Keratinocyte (primary cell): ENCODE results near the gene RAI1.

ENCODE experiments used
- CTCF ChIP-seq, 3 experiments: IDR thresholded peaks in 1 of 3; conservative IDR thresholded peaks in 1 of 3; optimal IDR thresholded peaks in 1 of 3; 2 replicates in 2 of 3; 3 replicates in 1 of 3; pipeline versions ENCODE3 to v1.5.1; 2011; ENCODE audit warnings: low read length in 3 of 3, mild to moderate bottlenecking in 3 of 3, moderate library complexity in 2 of 3, control low read depth in 1 of 3, inconsistent platforms in 1 of 3; ENCODE audit not compliant: insufficient read depth in 2 of 3; ENCODE audit errors: extremely low read depth in 1 of 3
- EZH2 ChIP-seq: IDR thresholded peaks from one replicate; pipeline ENCODE4 v1.6.1; 2012; ENCODE audit warnings: inconsistent platforms, mild to moderate bottlenecking, low read length, moderate library complexity

GRCh38 chr17:17783825-17784656 lies 102.8 kb downstream of the RAI1 start:
- TF ChIP-seq CTCF (optimal IDR thresholded peaks at IDR 0.05 in 1 of 3, IDR thresholded peaks at IDR 0.05 in 1 of 3, conservative IDR thresholded peaks at IDR 0.05 in 1 of 3; ENCODE audit: extremely low read depth in 1 of 3, insufficient read depth in 2 of 3, low read length in 3 of 3), result no peak
- TF ChIP-seq EZH2, result no peak
